IMR-90 (cell line): ENCODE data around the gene SSH2.

ENCODE experiments used
- BHLHE40 ChIP-seq: fragments of 150-350 bp; IDR thresholded peaks from 2 replicates; pipeline ENCODE4 v1.6.1; 2016; ENCODE audit warnings: mild to moderate bottlenecking, low read depth, low read length
- MAFK ChIP-seq: IDR thresholded peaks from 2 replicates; pipeline ENCODE4 v1.6.1; 2012; ENCODE audit warnings: low read depth, low read length, improper control_type of control experiment
- MAZ ChIP-seq: IDR thresholded peaks from 2 replicates; pipeline ENCODE4 v1.6.1; 2012; ENCODE audit warnings: low read depth, mild to moderate bottlenecking, low read length, improper control_type of control experiment, moderate library complexity, borderline replicate concordance
- MXI1 ChIP-seq: IDR thresholded peaks from 2 replicates; pipeline ENCODE4 v1.6.1; 2012; ENCODE audit warnings: low read depth, mild to moderate bottlenecking, low read length, moderate library complexity, borderline replicate concordance
- POLR2A ChIP-seq: IDR thresholded peaks from 2 replicates; pipeline ENCODE4 v1.6.1; 2012; ENCODE audit warnings: mild to moderate bottlenecking, low read depth, low read length
- RCOR1 ChIP-seq: IDR thresholded peaks from 2 replicates; pipeline ENCODE4 v1.6.1; 2012; ENCODE audit warnings: mild to moderate bottlenecking, low read length, improper control_type of control experiment; ENCODE audit not compliant: insufficient replicate concordance
- TF ChIP-seq, protein P1 (sequence below): conservative IDR thresholded peaks from 2 replicates; pipeline ENCODE4 v1.5.1; 2012; ENCODE audit warnings: mild to moderate bottlenecking, low read depth, low read length, improper control_type of control experiment
- TF ChIP-seq, protein P2 (sequence below): fragments of 150-350 bp; IDR thresholded peaks from 2 replicates; pipeline ENCODE4 v1.6.1; 2016; ENCODE audit warnings: low read depth, mild to moderate bottlenecking, low read length, moderate library complexity, borderline replicate concordance

DNA sequence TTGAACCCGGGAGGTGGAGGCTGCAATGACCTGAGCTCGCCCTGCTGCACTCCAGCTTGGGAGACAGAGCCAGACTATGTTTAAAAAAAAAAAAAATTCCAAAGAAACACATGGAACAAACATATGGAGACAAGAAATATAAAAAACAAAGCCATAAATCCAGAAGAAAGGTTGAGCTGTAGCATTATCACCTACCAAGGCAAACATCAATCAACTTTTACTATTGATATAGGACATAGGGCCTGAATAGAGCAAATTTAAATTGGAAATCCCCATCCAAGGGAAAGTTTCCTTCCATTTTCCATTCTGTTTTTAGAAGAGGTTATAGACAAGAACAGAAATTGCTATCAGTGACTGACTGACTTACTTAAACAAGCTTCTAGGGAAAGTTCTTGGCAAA is 56.6 kb downstream of the SSH2 start:
- TF ChIP-seq, protein P1, sequence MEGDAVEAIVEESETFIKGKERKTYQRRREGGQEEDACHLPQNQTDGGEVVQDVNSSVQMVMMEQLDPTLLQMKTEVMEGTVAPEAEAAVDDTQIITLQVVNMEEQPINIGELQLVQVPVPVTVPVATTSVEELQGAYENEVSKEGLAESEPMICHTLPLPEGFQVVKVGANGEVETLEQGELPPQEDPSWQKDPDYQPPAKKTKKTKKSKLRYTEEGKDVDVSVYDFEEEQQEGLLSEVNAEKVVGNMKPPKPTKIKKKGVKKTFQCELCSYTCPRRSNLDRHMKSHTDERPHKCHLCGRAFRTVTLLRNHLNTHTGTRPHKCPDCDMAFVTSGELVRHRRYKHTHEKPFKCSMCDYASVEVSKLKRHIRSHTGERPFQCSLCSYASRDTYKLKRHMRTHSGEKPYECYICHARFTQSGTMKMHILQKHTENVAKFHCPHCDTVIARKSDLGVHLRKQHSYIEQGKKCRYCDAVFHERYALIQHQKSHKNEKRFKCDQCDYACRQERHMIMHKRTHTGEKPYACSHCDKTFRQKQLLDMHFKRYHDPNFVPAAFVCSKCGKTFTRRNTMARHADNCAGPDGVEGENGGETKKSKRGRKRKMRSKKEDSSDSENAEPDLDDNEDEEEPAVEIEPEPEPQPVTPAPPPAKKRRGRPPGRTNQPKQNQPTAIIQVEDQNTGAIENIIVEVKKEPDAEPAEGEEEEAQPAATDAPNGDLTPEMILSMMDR = no peak
- TF ChIP-seq MAZ = no peak
- no peak for TF ChIP-seq MXI1
- no peak for TF ChIP-seq POLR2A
- TF ChIP-seq, protein P2, sequence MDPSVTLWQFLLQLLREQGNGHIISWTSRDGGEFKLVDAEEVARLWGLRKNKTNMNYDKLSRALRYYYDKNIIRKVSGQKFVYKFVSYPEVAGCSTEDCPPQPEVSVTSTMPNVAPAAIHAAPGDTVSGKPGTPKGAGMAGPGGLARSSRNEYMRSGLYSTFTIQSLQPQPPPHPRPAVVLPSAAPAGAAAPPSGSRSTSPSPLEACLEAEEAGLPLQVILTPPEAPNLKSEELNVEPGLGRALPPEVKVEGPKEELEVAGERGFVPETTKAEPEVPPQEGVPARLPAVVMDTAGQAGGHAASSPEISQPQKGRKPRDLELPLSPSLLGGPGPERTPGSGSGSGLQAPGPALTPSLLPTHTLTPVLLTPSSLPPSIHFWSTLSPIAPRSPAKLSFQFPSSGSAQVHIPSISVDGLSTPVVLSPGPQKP = no peak
- no peak for TF ChIP-seq BHLHE40
- TF ChIP-seq MAFK = no peak
- TF ChIP-seq RCOR1 = no peak
